Endothelial cell (in vitro differentiated cells): ENCODE results near the gene DAAM1. TPM values are rescaled to one million over a fixed set of nuclear protein-coding genes. Genes with fewer than 3 reads are reported as not detected.

Source experiments
- DNase-seq: peaks from one replicate; pipeline ENCODE4 v3.0.0; 2021; ENCODE audit warnings: low spot score
- H3K27ac Mint-ChIP-seq: one replicate; pipeline ENCODE4 v1.8.0; 2021; ENCODE audit warnings: mixed read lengths, inconsistent platforms; ENCODE audit not compliant: unreplicated experiment
- H3K27me3 Mint-ChIP-seq: one replicate; pipeline ENCODE4 v1.8.0; 2021; ENCODE audit warnings: mild to moderate bottlenecking, moderate library complexity, mixed read lengths, inconsistent platforms; ENCODE audit not compliant: unreplicated experiment
- H3K36me3 Mint-ChIP-seq: one replicate; pipeline ENCODE4 v1.8.0; 2021; ENCODE audit warnings: mild to moderate bottlenecking, low read depth, mixed read lengths, inconsistent platforms; ENCODE audit not compliant: unreplicated experiment
- H3K4me1 Mint-ChIP-seq: one replicate; pipeline ENCODE4 v1.8.0; 2021; ENCODE audit warnings: mild to moderate bottlenecking, mixed read lengths, inconsistent platforms; ENCODE audit not compliant: unreplicated experiment
- H3K4me3 Mint-ChIP-seq: one replicate; pipeline ENCODE4 v1.8.0; 2021; ENCODE audit warnings: mild to moderate bottlenecking, mixed read lengths, inconsistent platforms; ENCODE audit not compliant: unreplicated experiment
- H3K9me3 Mint-ChIP-seq: one replicate; pipeline ENCODE4 v1.8.0; 2021; ENCODE audit warnings: mixed read lengths, inconsistent platforms; ENCODE audit not compliant: unreplicated experiment
- total RNA-seq: library from RNA; stranded (reverse); fragmentation: NEBNext Ultra II Directional; extraction: Animal tissue kit (Norgen Biotek cat#: 25700); gene quantifications from one replicate; pipeline ENCODE4 v1.2.1, GENCODE V29; 2021; ENCODE audit not compliant: unreplicated experiment
- TF ChIP-seq, protein P1 (sequence below): fragments of 200-600 bp; sonication (generic); IDR thresholded peaks from one replicate; pipeline ENCODE4 v1.5.0; 2021; ENCODE audit warnings: antibody characterized with exemption; ENCODE audit not compliant: unreplicated experiment

Gene DAAM1
- total RNA-seq, 1 donor from 2014 or later, result 103 TPM

GRCh38 chr14:59415836-59416602 lies 227.6 kb downstream of the DAAM1 start:
- no peaks in the 10 kb centered on the region for H3K36me3 Mint-ChIP-seq
- no peaks in the 10 kb centered on the region for H3K9me3 Mint-ChIP-seq
- DNase-seq, result no peak
- H3K4me1 Mint-ChIP-seq, result peaks cover 4% of the 10 kb centered on the region
- no peak overlapping the region for H3K27ac Mint-ChIP-seq
- TF ChIP-seq, protein P1, sequence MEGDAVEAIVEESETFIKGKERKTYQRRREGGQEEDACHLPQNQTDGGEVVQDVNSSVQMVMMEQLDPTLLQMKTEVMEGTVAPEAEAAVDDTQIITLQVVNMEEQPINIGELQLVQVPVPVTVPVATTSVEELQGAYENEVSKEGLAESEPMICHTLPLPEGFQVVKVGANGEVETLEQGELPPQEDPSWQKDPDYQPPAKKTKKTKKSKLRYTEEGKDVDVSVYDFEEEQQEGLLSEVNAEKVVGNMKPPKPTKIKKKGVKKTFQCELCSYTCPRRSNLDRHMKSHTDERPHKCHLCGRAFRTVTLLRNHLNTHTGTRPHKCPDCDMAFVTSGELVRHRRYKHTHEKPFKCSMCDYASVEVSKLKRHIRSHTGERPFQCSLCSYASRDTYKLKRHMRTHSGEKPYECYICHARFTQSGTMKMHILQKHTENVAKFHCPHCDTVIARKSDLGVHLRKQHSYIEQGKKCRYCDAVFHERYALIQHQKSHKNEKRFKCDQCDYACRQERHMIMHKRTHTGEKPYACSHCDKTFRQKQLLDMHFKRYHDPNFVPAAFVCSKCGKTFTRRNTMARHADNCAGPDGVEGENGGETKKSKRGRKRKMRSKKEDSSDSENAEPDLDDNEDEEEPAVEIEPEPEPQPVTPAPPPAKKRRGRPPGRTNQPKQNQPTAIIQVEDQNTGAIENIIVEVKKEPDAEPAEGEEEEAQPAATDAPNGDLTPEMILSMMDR, result no peak
- no peaks in the 10 kb centered on the region for H3K27me3 Mint-ChIP-seq
- no peak overlapping the region for H3K4me3 Mint-ChIP-seq

GRCh38 chr14:59417311-59417710 lies 228.8 kb downstream of the DAAM1 start:
- no peaks in the 10 kb centered on the region for H3K36me3 Mint-ChIP-seq
- H3K27me3 Mint-ChIP-seq, result no peaks in the 10 kb centered on the region
- no peak for DNase-seq
- no peak overlapping the region for H3K27ac Mint-ChIP-seq
- H3K9me3 Mint-ChIP-seq, result no peaks in the 10 kb centered on the region
- no peak overlapping the region for H3K4me3 Mint-ChIP-seq
- TF ChIP-seq, protein P1, result no peak
- H3K4me1 Mint-ChIP-seq, result peaks cover 9% of the 10 kb centered on the region

DNA sequence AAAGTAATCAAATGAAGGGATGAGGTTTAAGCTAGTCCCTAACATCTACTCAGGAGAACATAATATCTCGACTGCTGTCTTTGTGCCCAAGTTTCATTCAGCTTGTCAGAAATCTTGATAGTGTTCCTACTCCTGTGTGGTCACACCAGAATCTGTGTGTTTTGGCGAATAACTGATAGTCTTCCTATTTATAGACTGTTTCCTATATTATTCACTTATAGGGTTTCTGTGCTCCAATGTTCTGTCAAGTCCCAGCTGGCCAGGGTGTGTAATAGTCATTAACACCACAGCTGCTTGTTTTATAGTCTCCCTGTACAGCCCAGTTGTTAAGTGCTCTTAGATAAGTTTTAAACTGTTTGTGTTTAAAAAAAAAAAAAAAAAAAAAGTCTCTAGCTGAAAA lies 230.8 kb downstream of the DAAM1 start:
- no peak for DNase-seq
- H3K36me3 Mint-ChIP-seq, result no peaks in the 10 kb centered on the region
- H3K27me3 Mint-ChIP-seq, result no peaks in the 10 kb centered on the region
- peaks cover 9% of the 10 kb centered on the region for H3K4me1 Mint-ChIP-seq
- TF ChIP-seq, protein P1, result no peak
- H3K4me3 Mint-ChIP-seq, result no peak overlapping the region
- H3K27ac Mint-ChIP-seq, result no peak overlapping the region
- no peaks in the 10 kb centered on the region for H3K9me3 Mint-ChIP-seq
